Stimulated activated naive CD8-positive, alpha-beta T cell treated with anti-CD3 and anti-CD28 coated beads, Interleukin-15, amount 100 ng/mL, for 72 hours (primary cell): ENCODE results near the gene METAP1D.
"Not testable (repeated sequence)": the region's sequence is repeated elsewhere in the genome, so short reads cannot be mapped to it uniquely, and the experiment has no call there.

Experiments used
- ATAC-seq: fragments of 150-1000 bp; cut with Tn5 transposase; 2 replicates; pipeline ENCODE4 v1.10.0; 2021; ENCODE audit warnings: mild to moderate bottlenecking, moderate library complexity
- DNase-seq, 2 donors: peaks; one replicate each; pipeline ENCODE4 v3.0.0; 2021 to 2022
- H3K27ac Mint-ChIP-seq, 2 donors: one replicate each; pipeline ENCODE4 v1.8.0; 2022; ENCODE audit warnings: mild to moderate bottlenecking in 2 of 2, mixed read lengths in 2 of 2, moderate library complexity in 2 of 2
- H3K27me3 Mint-ChIP-seq: one replicate; pipeline ENCODE4 v1.8.0; 2022; ENCODE audit warnings: mixed read lengths
- H3K4me1 Mint-ChIP-seq: one replicate; pipeline ENCODE4 v1.8.0; 2022; ENCODE audit warnings: mild to moderate bottlenecking, mixed read lengths
- H3K4me3 Mint-ChIP-seq, 2 donors: one replicate each; pipeline ENCODE4 v1.8.0; 2022; ENCODE audit warnings: mild to moderate bottlenecking in 2 of 2, mixed read lengths in 2 of 2, moderate library complexity in 1 of 2
- H3K9me3 Mint-ChIP-seq, 2 donors: one replicate each; pipeline ENCODE4 v1.8.0; 2022; ENCODE audit warnings: mixed read lengths in 2 of 2

The METAP1D gene

DNA sequence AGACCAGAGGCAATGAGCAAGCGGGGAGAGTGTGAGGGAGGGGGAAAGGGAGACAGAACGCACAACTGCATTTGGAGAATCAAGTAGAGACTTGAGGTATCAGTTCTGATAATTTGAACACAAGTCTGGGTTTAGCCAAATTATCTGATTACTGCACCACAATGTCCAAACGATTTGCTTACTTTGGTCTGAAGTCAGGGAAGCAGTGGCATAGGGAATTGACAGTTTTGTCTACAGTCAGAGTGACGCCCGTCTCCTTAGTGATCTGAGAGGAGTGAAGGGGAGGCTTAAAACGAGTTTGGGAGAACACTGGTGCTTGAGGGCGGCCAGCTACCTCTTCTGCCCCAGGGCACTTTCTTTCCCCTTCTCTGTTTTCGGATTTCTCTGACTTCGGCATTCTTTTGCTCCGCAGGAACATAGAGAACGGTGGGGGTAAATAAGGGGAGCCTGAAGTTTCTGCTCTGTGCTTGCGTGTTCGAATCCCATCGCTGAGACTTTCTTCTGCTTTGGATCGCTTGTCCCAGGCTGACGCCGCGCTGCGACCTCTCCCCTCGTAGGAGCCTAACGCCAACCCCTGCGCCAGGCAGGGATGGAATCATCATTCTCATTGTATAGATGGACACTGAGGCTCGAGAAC lies 105.8 kb downstream of the METAP1D start:
- Mint-ChIP-seq H3K9me3 (no peaks in the 10 kb centered on the region), H3K4me1 (peaks cover 84% of the 10 kb centered on the region), H3K27me3 (peaks cover 98% of the 10 kb centered on the region), H3K27ac (no peak overlapping the region), H3K4me3 (peak overlapping the region; percentile 68 to 77)
- DNase-seq (no peak), ATAC-seq (no peak)

- ATAC-seq (peak; percentile 56), DNase-seq (peak; percentile 64 to 68)
- peaks cover 90% of the 10 kb centered on the region for H3K27me3 Mint-ChIP-seq
- peak overlapping the region; percentile 68 to 77 for H3K4me3 Mint-ChIP-seq
- no peaks in the 10 kb centered on the region for H3K9me3 Mint-ChIP-seq
- no peak overlapping the region for H3K27ac Mint-ChIP-seq
- H3K4me1 Mint-ChIP-seq = peaks cover 77% of the 10 kb centered on the region
These were observed 106.6 kb downstream of the METAP1D start for GRCh38 chr2:172106108-172106961.

GRCh38 chr2:172107690-172108586 lies 108.2 kb downstream of the METAP1D start:
- peak overlapping the region; percentile 62 to 72 for H3K4me3 Mint-ChIP-seq
- H3K9me3 Mint-ChIP-seq = no peaks in the 10 kb centered on the region
- H3K27ac Mint-ChIP-seq = no peak overlapping the region
- H3K27me3 Mint-ChIP-seq = peaks cover 83% of the 10 kb centered on the region
- peaks cover 61% of the 10 kb centered on the region for H3K4me1 Mint-ChIP-seq
- no peak for ATAC-seq
- DNase-seq = peak in 1 of 2 donors; percentile 14

DNA sequence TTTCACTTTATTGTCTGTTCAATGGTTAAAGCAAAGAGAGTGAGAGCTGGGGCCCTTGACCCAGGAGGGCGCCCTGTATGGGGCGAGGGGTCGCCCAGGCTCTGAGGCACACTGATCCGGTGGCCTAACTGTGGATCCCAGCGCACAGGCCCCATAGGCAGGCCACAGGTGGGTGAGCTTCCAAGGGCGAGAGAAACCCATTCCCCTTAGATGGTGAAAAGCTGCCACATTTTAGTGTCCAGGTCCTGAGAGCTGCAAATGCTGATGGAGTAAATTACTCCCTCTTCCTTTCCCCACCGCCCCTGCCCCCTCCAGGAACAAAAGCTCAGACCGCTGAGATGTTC lies 108.8 kb downstream of the METAP1D start:
- H3K27me3 Mint-ChIP-seq = peaks cover 81% of the 10 kb centered on the region
- peak overlapping the region in 1 of 2 donors; percentile 72 for H3K4me3 Mint-ChIP-seq
- H3K9me3 Mint-ChIP-seq = no peaks in the 10 kb centered on the region
- no peak for ATAC-seq
- no peak overlapping the region for H3K27ac Mint-ChIP-seq
- DNase-seq = no peak
- peaks cover 55% of the 10 kb centered on the region for H3K4me1 Mint-ChIP-seq

DNA sequence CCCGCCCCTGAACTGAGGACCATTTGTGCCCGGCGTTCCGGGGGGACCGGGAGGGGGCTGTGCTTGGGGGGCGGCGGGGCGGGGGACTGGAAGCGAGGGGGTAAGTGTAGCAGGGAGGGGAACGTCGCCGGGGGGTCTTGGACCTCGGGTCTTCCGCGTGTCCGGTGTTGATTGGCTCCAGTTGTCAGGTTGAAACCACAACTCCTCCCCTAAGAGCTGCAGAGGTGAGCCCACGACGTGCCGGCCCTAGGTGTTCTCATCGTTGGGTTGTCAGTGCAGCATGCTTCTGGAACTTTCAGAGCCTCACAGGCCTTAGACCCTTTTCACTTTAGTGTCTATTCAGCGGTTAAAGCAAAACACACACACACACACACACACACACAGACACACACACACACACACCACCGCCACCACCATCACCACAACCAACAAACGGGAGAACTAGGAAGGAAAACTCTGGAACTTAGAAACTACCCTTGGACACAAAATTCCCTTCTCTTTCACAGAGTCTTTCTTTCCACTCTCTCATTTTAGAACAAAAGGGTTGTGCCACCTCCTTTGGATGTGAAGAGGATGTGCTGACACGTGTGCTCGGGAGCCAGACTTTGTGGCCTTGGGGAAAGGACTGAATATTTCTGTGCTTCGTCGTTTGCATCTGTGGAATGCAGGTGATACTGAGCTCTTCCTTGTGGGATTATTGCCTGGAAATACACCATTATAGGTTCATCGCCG lies 109.7 kb downstream of the METAP1D start:
- H3K4me3 Mint-ChIP-seq = no peak overlapping the region
- ATAC-seq = no peak

DNA sequence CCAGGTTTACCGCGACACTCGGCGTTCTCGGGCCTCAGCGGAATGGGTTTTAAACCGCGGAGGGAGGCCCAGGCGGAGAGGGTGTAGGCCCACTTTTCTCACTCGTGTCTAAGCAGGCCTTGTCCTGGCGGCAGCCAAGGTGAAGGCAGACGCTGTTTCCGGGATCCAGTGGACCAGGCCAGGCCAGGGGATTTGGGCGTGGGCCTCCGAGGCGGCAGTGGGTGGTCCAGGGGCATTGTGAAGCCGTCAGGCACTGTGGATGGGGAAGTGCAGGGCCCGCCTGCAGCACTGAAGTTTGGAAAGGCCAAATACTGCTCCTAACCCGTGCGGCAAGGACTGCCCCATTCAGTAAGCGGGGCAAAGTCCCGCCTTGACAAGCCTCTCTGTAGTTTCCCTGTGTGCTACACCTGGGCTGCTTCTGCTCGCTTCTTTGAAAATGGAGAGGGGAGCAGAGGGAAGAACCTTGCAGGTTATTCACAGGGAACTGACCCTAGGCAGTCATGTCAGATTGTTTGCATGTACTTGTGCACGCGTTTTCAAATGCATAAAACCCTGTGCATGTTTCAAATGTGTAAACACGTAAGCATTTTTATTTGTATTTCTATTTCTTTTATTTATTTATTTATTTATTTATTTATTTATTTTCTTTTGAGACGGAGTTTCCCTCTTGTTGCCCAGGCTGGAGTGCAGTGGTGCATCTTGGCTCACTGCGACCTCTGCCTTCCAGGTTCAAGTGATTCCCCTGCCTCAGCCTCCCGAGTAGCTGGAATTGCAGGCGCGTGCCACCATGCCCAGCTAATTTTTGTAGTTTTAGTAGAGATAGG lies 110.4 kb downstream of the METAP1D start:
- H3K4me3 Mint-ChIP-seq = no peak overlapping the region
- ATAC-seq (no peak), DNase-seq (no peak)
- H3K4me1 Mint-ChIP-seq = peaks cover 41% of the 10 kb centered on the region
- no peaks in the 10 kb centered on the region for H3K9me3 Mint-ChIP-seq
- H3K27me3 Mint-ChIP-seq = peaks cover 80% of the 10 kb centered on the region
- H3K27ac Mint-ChIP-seq = peak overlapping the region in 1 of 2 donors; percentile 42

More for the DNA sequence above, 109.7 kb downstream of the METAP1D start:
- Mint-ChIP-seq H3K9me3 (no peaks in the 10 kb centered on the region), H3K27ac (no peak overlapping the region), H3K4me1 (peaks cover 46% of the 10 kb centered on the region), H3K27me3 (peaks cover 80% of the 10 kb centered on the region)
- DNase-seq = no peak

DNA sequence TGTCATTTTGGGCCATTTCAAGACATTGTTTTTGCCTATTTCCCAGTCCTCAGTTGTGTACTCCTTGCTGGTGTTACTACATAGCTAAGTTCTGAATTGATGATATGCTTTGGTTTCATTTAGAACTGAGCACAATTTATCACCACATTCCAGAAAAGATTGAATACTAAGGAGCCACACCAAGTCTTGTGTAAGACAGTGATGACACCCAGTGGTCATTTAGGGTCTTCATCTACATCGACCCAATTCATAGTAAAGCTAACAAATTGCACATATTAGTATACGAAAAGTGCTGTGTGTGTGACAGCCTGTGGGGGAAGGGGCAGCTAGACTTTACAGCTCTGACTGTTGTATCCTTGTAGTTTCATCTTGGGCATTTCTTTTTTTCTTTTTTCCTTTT lies 113.9 kb downstream of the METAP1D start:
- ATAC-seq (no peak), DNase-seq (no peak)
- Mint-ChIP-seq H3K4me3 (no peak overlapping the region), H3K27ac (no peak overlapping the region), H3K4me1 (peaks cover 11% of the 10 kb centered on the region), H3K9me3 (no peaks in the 10 kb centered on the region), H3K27me3 (peaks cover 55% of the 10 kb centered on the region)

DNA sequence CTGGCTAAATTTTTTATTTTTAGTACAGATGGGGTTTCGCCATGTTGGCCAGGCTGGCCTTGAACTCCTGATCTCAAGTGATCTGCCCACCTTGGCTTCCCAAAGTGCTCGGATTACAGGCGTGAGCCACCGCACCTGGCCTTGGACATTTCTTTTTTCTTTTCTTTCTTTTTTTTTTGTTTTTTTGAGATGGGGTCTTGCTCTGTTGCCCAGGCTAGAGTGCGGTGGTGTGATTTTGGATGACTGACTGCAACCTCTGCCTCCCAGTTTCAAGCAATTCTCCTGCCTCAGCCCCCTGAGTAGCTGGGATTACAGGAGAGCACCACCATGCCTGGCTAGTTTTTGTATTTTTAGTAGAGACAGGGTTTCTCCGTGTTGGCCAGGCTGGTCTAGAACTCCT lies 114.4 kb downstream of the METAP1D start:
- not testable (repeated sequence) for H3K4me3 Mint-ChIP-seq, DNase-seq, ATAC-seq, H3K9me3 Mint-ChIP-seq, H3K27ac Mint-ChIP-seq, H3K4me1 Mint-ChIP-seq
- H3K27me3 Mint-ChIP-seq = peaks cover 49% of the 10 kb centered on the region

DNA sequence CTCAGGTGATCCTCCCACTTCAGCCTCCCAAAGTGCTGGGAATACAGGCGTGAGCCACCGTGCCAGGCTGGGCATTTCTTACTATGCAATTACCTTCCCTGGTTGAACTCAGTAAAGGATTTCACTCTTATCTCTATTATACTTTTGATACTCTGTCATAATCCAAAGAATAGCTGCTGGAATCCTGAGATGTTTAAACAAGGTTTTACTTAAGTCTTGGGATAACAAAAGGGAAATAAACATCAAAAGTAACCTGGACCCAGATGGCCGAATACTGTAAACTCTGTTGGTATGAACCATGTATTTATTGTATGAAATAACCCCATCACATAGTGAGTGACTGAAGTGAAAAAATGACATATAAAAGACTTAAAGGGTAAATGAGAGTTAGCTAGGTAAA lies 114.8 kb downstream of the METAP1D start:
- Mint-ChIP-seq H3K27ac (peak overlapping the region in 1 of 2 donors; percentile 22), H3K27me3 (peaks cover 45% of the 10 kb centered on the region)

DNA sequence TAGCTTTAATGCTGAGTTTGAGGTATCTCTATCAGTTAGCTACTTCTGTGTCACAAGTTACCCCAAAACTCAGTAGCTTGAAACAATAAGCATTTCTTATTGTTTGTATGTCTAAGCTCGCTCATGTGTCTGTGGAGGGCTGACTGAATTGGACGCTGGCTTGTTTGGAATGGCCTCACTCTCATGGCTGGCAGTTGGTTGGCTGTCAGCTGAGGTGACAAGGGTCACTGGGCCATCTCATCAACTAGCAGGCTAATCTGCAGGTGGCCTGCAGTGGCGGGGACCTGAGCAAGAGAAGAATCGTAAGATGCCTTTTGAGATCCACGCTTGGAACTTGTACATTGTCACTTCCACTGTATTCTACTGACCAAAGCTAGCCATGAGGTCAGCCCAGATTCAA lies 116.4 kb downstream of the METAP1D start:
- ATAC-seq = no peak
- H3K27ac Mint-ChIP-seq = no peak overlapping the region
- DNase-seq = no peak
- H3K4me3 Mint-ChIP-seq = no peak overlapping the region
- peaks cover 37% of the 10 kb centered on the region for H3K27me3 Mint-ChIP-seq
- H3K9me3 Mint-ChIP-seq = no peaks in the 10 kb centered on the region
- H3K4me1 Mint-ChIP-seq = no peaks in the 10 kb centered on the region

More for the DNA sequence above, 114.8 kb downstream of the METAP1D start:
- H3K4me3 Mint-ChIP-seq = no peak overlapping the region
- ATAC-seq (no peak), DNase-seq (no peak)
- peaks cover 6% of the 10 kb centered on the region for H3K4me1 Mint-ChIP-seq
- H3K9me3 Mint-ChIP-seq = no peaks in the 10 kb centered on the region

DNA sequence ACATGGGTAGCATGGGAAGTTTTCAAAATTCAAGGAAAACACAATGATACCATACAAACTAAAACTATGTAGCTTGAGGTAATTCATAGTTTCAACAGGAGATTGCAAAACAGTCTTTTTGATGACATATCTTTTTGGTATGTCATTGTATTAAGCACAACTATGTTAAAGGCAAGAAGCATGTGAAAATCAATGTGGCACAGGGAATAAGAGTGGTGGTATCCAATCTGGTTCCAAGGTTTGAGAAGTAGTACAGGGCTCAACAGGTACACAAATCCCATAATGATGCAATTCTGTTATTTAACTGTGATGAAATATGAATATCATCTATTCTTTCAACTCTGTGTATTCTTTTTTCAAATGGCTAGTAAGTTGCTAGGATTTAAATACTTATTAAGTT lies 119.3 kb downstream of the METAP1D start:
- DNase-seq (no peak), ATAC-seq (no peak)
- peaks cover 20% of the 10 kb centered on the region for H3K27me3 Mint-ChIP-seq
- no peak overlapping the region for H3K4me3 Mint-ChIP-seq
- no peak overlapping the region for H3K27ac Mint-ChIP-seq
- no peaks in the 10 kb centered on the region for H3K9me3 Mint-ChIP-seq
- H3K4me1 Mint-ChIP-seq = no peaks in the 10 kb centered on the region

DNA sequence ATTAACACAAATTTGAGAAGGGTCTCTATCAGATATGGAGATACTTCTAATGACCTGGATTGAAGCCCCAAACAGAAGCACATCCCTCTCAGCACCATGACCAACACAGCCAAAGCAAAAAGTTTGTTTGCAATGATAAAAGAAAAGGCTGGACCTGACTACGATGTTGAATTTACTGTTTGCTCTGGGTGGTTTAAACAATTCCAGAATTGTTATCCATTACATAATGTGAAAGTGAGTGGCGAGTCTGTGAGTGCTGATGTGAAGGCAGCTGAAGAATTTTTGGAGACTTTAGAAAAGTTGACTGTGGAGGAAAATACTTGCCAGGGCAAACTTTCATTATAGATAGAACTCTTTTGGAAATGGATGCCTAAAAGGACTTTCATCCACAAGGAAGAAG lies 120.4 kb downstream of the METAP1D start:
- H3K27me3 Mint-ChIP-seq = peaks cover 9% of the 10 kb centered on the region
- no peaks in the 10 kb centered on the region for H3K9me3 Mint-ChIP-seq
- no peak overlapping the region for H3K4me3 Mint-ChIP-seq
- no peak for ATAC-seq
- no peak for DNase-seq
- H3K27ac Mint-ChIP-seq = no peak overlapping the region
- no peaks in the 10 kb centered on the region for H3K4me1 Mint-ChIP-seq

DNA sequence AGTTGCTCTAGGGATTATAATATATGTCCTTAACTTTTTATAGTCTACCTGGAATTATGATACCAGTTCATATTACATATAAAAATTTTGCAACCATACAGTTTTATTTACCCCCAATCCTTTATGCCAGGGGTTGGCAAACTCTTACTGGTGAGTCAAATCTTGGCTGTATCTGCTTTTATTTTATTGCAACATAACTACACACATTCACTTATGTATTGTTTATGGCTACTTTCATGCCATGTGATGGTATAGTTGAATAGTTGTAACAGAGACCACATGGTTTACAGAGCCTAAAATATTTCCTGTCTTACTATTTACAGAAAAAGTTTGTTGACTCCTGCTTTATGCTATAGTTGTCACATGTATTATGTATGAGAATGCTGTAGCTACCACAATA lies 128.7 kb downstream of the METAP1D start:
- ATAC-seq = no peak
- DNase-seq = no peak
- Mint-ChIP-seq H3K4me3 (no peak overlapping the region), H3K9me3 (peaks cover 5 to 8% of the 10 kb centered on the region in 2 donors), H3K4me1 (no peaks in the 10 kb centered on the region), H3K27me3 (no peaks in the 10 kb centered on the region), H3K27ac (no peak overlapping the region)

DNA sequence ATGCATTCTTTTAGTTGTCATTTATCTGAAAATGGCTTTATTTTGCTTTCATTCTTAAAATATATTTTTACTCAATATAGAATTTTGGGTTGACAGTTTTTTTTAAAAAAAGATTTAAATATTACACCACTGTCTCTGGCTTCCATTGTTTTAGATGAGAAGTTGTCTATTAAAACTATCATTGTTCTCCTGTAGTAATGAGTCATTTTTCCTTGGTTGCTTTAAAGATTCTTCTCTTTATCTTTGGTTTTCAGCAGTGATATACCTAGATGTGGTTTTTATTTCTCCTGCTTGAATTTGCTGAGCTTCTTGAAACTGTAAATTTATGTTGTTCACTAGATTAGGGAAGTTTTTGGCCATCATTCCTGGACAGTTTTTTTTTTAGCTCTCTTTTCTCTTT lies 129.7 kb downstream of the METAP1D start:
- H3K27me3 Mint-ChIP-seq = no peaks in the 10 kb centered on the region
- H3K4me3 Mint-ChIP-seq = no peak overlapping the region
- ATAC-seq (no peak), DNase-seq (no peak)
- H3K27ac Mint-ChIP-seq = no peak overlapping the region
- H3K9me3 Mint-ChIP-seq = peaks cover 5 to 8% of the 10 kb centered on the region in 2 donors
- H3K4me1 Mint-ChIP-seq = no peaks in the 10 kb centered on the region
